GM18861 (cell line): ENCODE measurements around the gene EPS8L2.

Experiments used
- ATAC-seq: cut with Tn5 transposase; IDR thresholded peaks from one replicate; pipeline ENCODE4 v1.9.1; 2021; ENCODE audit not compliant: unreplicated experiment

EPS8L2 gene

GRCh38 chr11:760236-760635 is 54.2 kb downstream of the EPS8L2 start:
- no peak for ATAC-seq

GRCh38 chr11:761526-762108 is 55.6 kb downstream of the EPS8L2 start:
- ATAC-seq, result no peak

DNA sequence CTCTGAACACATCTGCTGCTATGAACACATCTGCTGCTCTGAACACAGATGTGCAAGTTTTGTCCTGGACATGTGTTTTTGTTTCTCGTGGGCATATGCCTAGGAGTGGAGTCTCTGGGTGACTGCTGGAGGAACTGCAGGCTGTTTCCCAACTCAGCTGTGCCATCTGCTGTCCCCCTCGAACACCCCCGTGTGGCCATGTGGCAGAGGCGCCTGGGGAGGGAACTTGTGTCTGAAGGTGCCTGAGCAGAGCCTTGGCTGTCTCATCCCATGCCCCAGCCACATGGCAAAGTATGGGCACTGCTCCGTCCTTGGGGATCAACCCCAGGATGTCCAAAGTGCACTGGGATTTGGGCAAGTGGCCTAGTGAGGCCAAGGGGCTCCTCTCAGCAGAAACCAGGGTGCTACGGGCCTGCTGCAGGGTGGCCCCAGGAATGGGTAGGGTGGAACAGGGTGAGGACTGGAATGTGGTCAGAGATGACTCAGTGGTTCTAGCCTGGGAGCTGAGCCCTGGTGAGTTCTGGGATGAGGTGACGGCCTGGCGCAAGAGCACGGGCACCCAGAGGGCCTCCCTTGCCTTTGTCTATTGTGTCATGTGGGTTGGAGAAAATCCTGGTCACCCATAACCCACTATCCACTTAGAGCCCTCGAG is 56.5 kb downstream of the EPS8L2 start:
- no peak for ATAC-seq

DNA sequence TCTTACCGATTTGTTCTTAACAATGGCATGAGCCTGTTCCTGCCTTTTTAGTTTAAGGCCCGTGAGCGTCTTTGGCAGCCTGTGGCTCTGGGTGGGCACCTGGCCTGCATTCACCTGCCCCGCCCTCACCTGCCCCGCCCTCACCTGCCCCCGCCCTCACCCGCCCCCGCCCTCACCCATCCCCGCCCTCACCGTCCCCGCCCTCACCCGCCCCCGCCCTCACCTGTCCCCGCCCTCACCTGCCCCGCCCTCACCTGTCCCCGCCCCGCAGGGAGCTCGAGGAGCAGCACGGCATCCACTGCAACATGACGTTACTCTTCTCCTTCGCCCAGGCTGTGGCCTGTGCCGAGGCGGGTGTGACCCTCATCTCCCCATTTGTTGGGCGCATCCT is 57.0 kb downstream of the EPS8L2 start:
- no peak for ATAC-seq

GRCh38 chr11:763549-764321 is 57.7 kb downstream of the EPS8L2 start:
- ATAC-seq, result no peak

DNA sequence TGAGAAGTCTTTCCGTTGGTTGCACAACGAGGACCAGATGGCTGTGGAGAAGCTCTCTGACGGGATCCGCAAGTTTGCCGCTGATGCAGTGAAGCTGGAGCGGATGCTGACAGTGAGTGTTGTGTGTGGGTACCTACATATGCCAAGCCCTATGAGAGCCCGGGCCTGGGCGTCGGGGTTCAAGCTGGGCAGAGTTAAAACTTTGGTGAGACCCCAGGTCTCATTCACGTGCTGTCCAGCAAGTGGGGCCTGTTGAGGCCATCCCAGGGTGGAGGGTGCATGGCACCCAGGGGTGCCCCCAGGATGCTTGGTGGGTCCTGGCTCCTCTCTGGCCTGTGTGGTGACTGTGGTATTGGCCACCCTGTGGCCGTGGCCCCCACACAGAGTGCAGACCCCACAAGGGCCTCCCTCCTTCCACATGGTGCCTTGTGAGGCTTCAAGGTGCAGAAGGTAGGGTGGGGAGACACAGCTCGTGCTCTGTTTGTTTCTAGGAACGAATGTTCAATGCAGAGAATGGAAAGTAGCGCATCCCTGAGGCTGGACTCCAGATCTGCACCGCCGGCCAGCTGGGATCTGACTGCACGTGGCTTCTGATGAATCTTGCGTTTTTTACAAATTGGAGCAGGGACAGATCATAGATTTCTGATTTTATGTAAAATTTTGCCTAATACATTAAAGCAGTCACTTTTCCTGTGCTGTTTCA is 58.4 kb downstream of the EPS8L2 start:
- no peak for ATAC-seq

- ATAC-seq, result no peak
Observed at GRCh38 chr11:765025-765801, 59.2 kb downstream of the EPS8L2 start.

GRCh38 chr11:765802-766091 is 59.7 kb downstream of the EPS8L2 start:
- no peak for ATAC-seq

DNA sequence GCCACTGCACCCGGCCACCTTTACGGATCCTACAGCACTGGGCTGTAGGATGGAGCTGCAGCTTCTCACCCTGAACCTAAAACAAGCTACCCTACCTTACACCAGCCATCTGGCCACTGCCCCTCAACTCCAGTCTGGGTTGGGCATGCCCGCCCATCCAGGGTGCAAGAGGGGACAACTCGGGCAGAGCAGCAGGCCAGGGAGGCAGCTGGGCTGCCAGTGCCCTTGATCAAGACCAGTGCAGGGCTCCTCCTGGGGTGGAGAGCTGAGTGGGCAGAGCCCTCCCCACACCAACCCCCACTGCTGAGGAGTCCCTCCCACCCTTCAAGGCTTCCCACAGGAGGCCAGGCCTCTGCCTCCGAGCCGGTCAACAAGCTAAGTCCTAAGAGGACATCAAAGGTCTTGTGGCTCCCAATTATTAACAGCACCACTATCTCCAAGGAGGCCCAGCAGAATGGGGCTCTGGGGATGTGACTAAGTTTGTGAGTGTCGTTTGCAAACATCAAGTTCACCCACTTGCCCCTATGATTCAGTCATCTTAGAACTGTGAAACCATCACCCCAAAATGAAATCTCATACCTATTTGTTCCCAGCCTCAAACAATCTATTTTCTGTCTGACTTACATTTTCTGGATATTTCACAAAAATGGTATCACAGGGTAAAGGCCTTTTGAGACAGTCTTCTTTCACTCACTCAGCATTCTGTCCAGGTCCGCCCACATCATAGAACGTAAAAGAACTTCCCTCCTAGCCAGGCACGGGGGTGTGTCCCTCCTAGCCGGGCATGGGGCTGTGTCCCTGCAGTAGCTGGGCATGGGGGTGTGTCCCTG is 60.3 kb downstream of the EPS8L2 start:
- ATAC-seq, result no peak

DNA sequence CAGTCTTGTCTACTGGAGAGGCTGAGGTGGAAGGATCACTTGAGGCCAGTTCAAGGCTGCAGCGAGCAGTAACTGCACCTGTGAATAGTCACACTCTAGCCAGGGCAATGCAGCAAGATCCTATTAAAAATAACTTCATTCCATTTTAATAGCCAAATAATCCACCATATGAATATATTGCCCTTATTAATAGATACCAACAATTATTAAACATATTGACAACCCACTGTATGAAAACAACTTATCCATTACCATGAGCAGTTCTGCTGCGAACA is 60.8 kb downstream of the EPS8L2 start:
- ATAC-seq, result no peak

GRCh38 chr11:767238-767637 is 61.2 kb downstream of the EPS8L2 start:
- ATAC-seq, result no peak

DNA sequence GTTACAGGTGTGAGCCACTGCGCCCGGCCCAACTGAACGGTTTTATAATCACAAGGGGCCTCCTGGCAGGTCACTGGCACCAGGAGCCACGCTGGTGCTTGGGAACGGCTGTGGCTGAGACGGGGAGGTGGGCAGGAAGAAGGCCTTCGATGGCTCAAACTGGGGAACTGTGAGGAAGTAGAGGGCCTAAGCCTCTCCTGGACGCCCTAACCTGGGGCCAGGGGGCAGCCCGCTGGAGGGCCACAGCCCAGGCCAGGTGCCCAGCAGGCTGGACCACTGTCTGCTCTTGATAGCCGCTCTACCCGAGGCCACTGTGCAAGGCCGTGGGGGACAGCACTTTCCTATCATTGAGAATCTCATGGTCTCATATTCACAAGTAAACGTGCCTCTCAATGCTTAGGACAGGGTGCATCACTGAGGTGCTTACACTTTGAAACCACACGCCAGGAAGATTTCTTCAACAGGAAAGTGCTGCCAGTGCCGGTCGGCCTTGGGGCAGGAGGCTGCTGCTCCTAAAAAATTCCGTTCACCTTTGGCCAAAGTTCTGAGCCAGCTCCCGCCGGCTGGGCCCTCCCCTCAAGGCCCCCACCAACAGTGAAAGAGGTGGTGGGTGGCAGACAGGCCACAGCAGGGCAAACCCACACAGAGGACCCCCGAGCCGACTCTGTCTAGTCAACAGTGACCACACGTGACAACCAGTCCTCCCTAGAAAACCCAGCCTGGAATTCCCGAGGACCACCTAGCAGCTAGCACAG is 64.0 kb downstream of the EPS8L2 start:
- no peak for ATAC-seq

- no peak for ATAC-seq
Observed at GRCh38 chr11:770642-771616, 64.9 kb downstream of the EPS8L2 start.

GRCh38 chr11:771617-772204 is 65.7 kb downstream of the EPS8L2 start:
- no peak for ATAC-seq

DNA sequence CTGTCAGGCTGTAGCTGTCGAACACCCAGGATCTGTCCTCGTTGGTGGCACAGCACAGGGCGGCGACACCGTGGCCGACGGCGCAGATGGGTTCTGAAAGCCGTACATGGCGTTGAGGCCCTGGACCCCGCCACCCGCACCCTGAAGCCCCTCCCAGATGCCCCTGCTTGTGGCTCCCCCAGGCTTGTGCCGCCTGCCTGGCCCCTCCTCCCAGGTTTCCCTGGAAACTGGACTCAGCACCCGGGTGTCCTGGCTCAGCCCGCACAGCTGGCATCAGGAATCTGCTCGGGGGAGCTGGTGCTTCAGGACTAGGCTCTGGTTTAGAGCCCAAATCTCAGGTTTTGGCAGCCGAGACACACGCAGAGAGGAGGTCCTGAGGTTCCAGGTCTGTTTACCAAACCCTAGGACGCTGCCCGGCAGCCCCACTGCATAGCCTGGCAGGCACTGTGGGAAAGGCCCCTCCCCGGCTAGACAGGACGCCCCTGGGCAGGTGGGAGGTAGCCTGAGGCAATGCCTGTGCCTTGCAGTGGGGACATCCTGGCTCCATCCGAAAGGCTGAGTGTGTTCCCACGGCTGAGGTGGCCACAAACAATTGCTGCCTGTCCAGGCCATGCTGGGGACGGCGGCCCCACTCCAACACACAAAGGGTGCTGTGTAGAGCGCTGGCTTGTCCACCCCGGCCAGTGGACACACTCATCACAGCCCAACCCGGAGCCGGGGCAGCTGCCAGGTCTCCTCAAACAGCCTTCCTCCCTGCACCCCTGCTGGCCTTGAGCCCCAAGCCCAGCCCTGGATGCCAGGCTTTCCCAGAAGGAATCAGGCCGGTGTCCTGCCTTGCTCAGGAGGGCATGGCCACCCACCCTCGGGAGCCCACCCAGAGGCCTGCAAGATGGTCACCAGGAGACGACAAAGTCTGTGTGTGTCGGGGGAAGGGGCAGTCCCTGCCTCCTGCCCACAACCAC is 66.7 kb downstream of the EPS8L2 start:
- no peak for ATAC-seq

GRCh38 chr11:773425-773824 is 67.4 kb downstream of the EPS8L2 start:
- no peak for ATAC-seq

- no peak for ATAC-seq
Observed at GRCh38 chr11:773830-774229, 67.8 kb downstream of the EPS8L2 start.
